Psoas muscle (tissue), 8 donors: ENCODE measurements around the gene ADAMTS13. TPM values are rescaled to one million over a fixed set of nuclear protein-coding genes. Genes with fewer than 3 reads are reported as not detected.
"Not testable (repeated sequence)": the region's sequence is repeated elsewhere in the genome, so short reads cannot be mapped to it uniquely, and the experiment has no call there.

ENCODE experiments used
- ATAC-seq, 4 donors: fragments of 200-7000 bp; cut with Tn5 transposase; one replicate each; pipeline ENCODE4 v1.9.1; 2020; ENCODE audit warnings: moderate library complexity in 3 of 4, mild to moderate bottlenecking in 2 of 4
- DNase-seq, 2 donors: peaks; one replicate each; pipeline ENCODE4 v3.0.0-alpha.2; 2020
- H3K27ac ChIP-seq: fragments of 200-600 bp; one replicate; pipeline ENCODE4 v1.8.0; 2022
- H3K27me3 ChIP-seq, 3 donors: fragments of 200-600 bp in 1 of 3; one replicate each; pipeline versions ENCODE4 v1.6.1 to v1.8.0; 2013 to 2022; ENCODE audit warnings: low read length in 2 of 3, mild to moderate bottlenecking in 2 of 3, moderate library complexity in 1 of 3; ENCODE audit not compliant: insufficient read depth in 3 of 3
- H3K36me3 ChIP-seq, 2 donors: fragments of 200-600 bp in 1 of 2; one replicate each; pipeline versions ENCODE4 v1.6.1 to v1.8.0; 2013 to 2022; ENCODE audit warnings: low read depth in 1 of 2, mild to moderate bottlenecking in 1 of 2, moderate library complexity in 1 of 2; ENCODE audit not compliant: insufficient read depth in 1 of 2
- H3K4me1 ChIP-seq: fragments of 200-600 bp; one replicate; pipeline ENCODE4 v1.8.0; 2022
- H3K4me3 ChIP-seq: fragments of 200-600 bp; one replicate; pipeline ENCODE4 v1.8.0; 2022; ENCODE audit warnings: mild to moderate bottlenecking
- H3K9me3 ChIP-seq: fragments of 200-600 bp; one replicate; pipeline ENCODE4 v1.8.0; 2022
- WGBS, 3 donors: extraction: QIAGEN DNeasy Blood & Tissue Kit; methylation state at CpG; one replicate each; pipeline versions ENCODE4 v1.1.6 to v1.1.7; 2013; 5-methylcytosine and 5-hydroxymethylcytosine counted together
- intact Hi-C, 2 donors: fragments of 100-400 bp; cut with DNase I; formaldehyde crosslinking; loops; one replicate each; pipeline versions ENCODE4 v1.11.0 to v1.14.2; 2022
- polyA plus RNA-seq, 3 donors: library from polyadenylated mRNA; stranded (reverse); fragments of 200-250 nt; gene quantifications; one replicate each; pipeline ENCODE4 v1.2.3, GENCODE V29; 2013
- total RNA-seq, 4 donors: library from RNA; stranded (reverse); fragmentation: NEBNext Ultra II Directional in 2 of 4; extraction: Animal tissue kit (Norgen Biotek cat#: 25700) in 2 of 4; gene quantifications; one replicate each; pipeline versions ENCODE4 v1.2.1 to v1.2.4, GENCODE V29; 2021 to 2023
- TF ChIP-seq, protein P1 (sequence below): fragments of 200-600 bp; IDR thresholded peaks from one replicate; pipeline ENCODE4 v1.8.0; 2022; ENCODE audit warnings: antibody characterized with exemption
- donor health status: healthy with polysubstance abuse.
- donor health status: DM: no; HTN: no; CAD: no; lungs with moderate emphysema.
- donor health status: Bipolar disorder and iron deficiency.
- donor health status: healthy.
- donor health status: DM: yes; HTN: yes; CAD: no.
- donor health status: DM: no; HTN: no; CAD: no.
- donor health status: DM: no; HTN: no; CAD: no.
- donor health status: DM: yes; HTN: yes; CAD: no.

ADAMTS13 gene
- total and polyA plus RNA-seq, 7 donors: 0.73 to 6.7 (median 2.5) TPM

DNA sequence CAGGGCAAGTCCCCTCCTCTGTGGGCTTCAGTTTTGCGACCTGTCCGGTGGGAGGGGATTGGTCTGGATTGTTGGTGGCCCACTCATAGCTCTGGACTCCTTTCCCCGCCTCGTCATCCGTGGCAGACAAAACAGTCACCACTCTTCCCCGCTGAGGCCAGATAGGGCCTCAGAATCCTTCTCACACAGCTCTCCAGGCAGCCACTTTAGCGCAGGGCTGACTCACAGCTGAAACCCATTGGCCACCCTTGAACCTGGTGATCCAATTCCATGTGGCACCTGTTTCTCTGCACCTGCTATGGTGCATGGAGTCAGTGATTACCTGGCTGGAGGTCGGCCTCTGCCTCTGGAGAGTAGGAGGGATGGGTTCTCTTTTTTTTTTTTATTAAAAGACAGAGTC lies 21.8 kb downstream of the ADAMTS13 start:
- ATAC-seq (no peak), DNase-seq (no peak)
- Histone ChIP-seq H3K4me1 (no peaks in the 10 kb centered on the region), H3K27ac (no peak overlapping the region), H3K4me3 (no peak overlapping the region), H3K36me3 (peaks cover 0 to 3% of the 10 kb centered on the region in 2 donors), H3K9me3 (no peaks in the 10 kb centered on the region), H3K27me3 (no peaks in the 10 kb centered on the region)
- TF ChIP-seq, protein P1, sequence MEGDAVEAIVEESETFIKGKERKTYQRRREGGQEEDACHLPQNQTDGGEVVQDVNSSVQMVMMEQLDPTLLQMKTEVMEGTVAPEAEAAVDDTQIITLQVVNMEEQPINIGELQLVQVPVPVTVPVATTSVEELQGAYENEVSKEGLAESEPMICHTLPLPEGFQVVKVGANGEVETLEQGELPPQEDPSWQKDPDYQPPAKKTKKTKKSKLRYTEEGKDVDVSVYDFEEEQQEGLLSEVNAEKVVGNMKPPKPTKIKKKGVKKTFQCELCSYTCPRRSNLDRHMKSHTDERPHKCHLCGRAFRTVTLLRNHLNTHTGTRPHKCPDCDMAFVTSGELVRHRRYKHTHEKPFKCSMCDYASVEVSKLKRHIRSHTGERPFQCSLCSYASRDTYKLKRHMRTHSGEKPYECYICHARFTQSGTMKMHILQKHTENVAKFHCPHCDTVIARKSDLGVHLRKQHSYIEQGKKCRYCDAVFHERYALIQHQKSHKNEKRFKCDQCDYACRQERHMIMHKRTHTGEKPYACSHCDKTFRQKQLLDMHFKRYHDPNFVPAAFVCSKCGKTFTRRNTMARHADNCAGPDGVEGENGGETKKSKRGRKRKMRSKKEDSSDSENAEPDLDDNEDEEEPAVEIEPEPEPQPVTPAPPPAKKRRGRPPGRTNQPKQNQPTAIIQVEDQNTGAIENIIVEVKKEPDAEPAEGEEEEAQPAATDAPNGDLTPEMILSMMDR: no peak
- intact Hi-C loops: no loop called here
- 85 to 92% (median 87%) methylated on average over 8 of the region's 8 CpGs for whole genome bisulfite sequencing, 3 donors

DNA sequence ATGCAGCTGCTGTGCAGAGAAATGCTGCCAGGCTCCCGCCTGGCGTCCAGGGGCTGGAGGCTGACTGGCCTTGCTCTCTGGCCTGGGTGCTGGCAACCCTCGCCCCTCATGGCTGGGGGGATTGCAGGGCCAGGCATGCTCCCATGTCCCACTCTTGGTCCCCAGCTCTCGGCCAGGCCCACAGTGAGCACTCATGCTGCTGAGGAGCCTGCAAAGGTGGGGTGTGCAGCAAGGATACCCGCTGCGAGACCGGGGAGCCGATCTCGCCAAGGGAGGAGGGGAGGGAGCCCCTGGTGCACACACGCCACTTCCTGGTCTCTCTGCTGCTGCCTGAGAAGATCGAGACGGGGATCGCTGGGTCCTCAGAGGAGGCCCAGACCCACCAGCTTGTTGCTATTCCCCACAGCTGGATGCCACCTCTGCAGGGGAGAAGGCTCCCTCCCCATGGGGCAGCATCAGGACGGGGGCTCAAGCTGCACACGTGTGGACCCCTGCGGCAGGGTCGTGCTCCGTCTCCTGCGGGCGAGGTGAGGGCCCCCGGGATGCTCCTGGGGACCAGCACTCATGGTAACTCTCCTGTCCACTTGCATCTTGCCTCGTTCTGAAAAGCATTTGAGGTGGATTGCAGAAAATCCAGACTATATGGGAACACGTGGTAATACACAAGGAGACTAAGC lies 23.3 kb downstream of the ADAMTS13 start:
- ATAC-seq (no peak), DNase-seq (no peak)
- Histone ChIP-seq H3K9me3 (no peaks in the 10 kb centered on the region), H3K27me3 (no peaks in the 10 kb centered on the region), H3K4me1 (no peaks in the 10 kb centered on the region), H3K4me3 (no peak overlapping the region), H3K27ac (no peak overlapping the region), H3K36me3 (no peaks in the 10 kb centered on the region)
- intact Hi-C loops: no loop called here
- TF ChIP-seq, protein P1: no peak
- WGBS, 3 donors: 81 to 85% (median 82%) methylated on average over 23 of the region's 23 CpGs

DNA sequence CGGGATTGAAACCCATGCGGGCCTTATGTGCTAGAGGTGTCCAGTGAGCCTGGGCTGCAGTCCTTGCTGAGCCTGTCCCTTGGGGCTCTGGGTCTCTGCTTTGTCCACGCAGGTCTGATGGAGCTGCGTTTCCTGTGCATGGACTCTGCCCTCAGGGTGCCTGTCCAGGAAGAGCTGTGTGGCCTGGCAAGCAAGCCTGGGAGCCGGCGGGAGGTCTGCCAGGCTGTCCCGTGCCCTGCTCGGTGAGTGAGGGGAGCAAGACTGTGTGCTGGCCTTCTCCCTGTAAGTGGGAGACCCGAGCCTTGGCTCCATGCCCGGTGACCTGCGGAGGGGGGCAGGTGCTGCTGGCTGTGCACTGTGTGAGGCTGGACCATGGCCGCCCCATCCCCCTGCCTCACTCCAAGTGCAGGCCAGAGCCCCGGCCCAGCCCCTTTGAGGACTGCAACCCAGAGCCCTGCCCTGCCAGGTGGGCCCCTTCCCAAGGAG lies 26.4 kb downstream of the ADAMTS13 start:
- intact Hi-C loops: no loop called here
- TF ChIP-seq, protein P1: no peak
- ATAC-seq: no peak

DNA sequence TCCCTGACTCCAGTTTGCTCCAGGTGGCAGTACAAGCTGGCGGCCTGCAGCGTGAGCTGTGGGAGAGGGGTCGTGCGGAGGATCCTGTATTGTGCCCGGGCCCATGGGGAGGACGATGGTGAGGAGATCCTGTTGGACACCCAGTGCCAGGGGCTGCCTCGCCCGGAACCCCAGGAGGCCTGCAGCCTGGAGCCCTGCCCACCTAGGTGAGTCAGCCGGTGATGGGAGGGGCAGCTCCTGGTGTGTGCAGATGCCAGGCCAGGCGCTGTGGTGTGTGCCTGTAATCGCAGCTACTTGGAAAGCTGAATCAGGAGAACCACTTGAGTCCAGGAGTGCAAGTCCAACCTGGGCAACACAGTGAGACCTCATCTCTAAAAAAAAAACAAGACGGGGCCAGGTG lies 27.6 kb downstream of the ADAMTS13 start:
- ATAC-seq: no peak
- Histone ChIP-seq H3K36me3 (peaks cover 0 to 6% of the 10 kb centered on the region in 2 donors), H3K4me3 (no peak overlapping the region), H3K27me3 (no peaks in the 10 kb centered on the region), H3K4me1 (no peaks in the 10 kb centered on the region), H3K9me3 (no peaks in the 10 kb centered on the region), H3K27ac (no peak overlapping the region)
- intact Hi-C loops: no loop called here
- no peak for DNase-seq
- TF ChIP-seq, protein P1: no peak
- 91 to 96% (median 93%) methylated on average over 12 of the region's 12 CpGs for WGBS, 3 donors

More for the DNA sequence above, 26.4 kb downstream of the ADAMTS13 start:
- Histone ChIP-seq H3K4me1 (no peaks in the 10 kb centered on the region), H3K4me3 (no peak overlapping the region), H3K27me3 (no peaks in the 10 kb centered on the region), H3K27ac (no peak overlapping the region), H3K9me3 (no peaks in the 10 kb centered on the region), H3K36me3 (peaks cover 0 to 6% of the 10 kb centered on the region in 2 donors)
- 71 to 75% (median 74%) methylated on average over 12 to 13 of the region's 13 CpGs for WGBS, 3 donors
- DNase-seq: no peak

DNA sequence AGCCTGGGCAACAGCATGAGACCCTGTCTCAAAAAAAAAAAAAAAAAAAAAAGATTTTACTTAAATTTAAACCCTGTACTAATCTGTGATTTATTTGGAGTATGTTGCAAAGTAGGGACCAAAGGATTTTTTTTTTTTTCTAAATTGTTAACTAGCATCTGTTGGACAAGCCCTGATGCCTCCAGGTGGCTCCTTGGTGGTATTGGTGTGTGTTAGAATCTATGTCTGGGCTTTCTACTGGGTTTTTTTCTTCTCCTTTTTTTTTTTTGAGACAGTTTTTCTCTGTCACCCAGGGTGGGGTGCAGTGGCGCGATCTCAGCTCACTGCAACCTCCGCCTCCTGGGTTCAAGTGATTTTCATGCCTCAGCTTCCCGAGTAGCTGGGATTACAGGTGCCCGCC lies 29.7 kb downstream of the ADAMTS13 start:
- H3K4me1 ChIP-seq, H3K4me3 ChIP-seq, ATAC-seq, intact Hi-C loops, DNase-seq, H3K27me3 ChIP-seq, H3K27ac ChIP-seq, H3K36me3 ChIP-seq, H3K9me3 ChIP-seq: not testable (repeated sequence)
- WGBS, 3 donors: 92 to 98% (median 97%) methylated on average over 5 of the region's 5 CpGs
